Measurements from ENCODE around the gene MCRIP2. TPM values are rescaled to one million over a fixed set of nuclear protein-coding genes. Genes with fewer than 3 reads are reported as not detected.

MCRIP2 gene
- total and polyA plus RNA-seq, 9 of the 15 experiments (the other 6 are each of a cell fraction or from before 2014, with no cell fraction given): 0.80 to 120 (median 35.2) TPM

DNA sequence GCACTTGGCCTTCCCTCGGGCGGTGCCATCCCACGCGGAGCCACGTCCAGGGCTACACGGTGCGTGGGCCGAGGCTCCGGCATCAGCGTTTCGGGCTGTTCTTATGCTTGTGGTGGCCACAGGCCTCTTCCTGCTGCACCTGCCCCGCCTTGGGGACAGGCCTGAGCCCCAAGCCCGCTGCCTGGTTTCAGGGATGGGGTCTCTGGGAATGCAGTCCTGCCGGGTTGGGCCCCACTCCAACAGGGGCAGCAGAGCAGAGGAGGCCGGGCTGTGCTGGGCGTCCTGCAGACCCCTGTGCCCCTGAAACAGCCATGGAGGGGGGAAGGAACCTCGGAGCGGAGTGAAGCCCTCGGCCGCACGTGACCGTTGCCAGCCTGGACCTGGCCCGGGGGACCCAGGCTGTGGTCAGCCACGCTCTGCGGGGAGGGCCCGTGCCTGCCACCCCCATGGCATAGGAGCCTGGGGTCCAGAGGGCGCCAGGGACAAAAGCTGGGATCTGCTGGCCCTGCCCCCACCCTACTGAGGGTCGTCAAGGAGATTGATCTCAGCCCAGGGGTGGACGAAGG, 11.3 kb upstream of the MCRIP2 start (continued):
- TF ChIP-seq, protein P1, sequence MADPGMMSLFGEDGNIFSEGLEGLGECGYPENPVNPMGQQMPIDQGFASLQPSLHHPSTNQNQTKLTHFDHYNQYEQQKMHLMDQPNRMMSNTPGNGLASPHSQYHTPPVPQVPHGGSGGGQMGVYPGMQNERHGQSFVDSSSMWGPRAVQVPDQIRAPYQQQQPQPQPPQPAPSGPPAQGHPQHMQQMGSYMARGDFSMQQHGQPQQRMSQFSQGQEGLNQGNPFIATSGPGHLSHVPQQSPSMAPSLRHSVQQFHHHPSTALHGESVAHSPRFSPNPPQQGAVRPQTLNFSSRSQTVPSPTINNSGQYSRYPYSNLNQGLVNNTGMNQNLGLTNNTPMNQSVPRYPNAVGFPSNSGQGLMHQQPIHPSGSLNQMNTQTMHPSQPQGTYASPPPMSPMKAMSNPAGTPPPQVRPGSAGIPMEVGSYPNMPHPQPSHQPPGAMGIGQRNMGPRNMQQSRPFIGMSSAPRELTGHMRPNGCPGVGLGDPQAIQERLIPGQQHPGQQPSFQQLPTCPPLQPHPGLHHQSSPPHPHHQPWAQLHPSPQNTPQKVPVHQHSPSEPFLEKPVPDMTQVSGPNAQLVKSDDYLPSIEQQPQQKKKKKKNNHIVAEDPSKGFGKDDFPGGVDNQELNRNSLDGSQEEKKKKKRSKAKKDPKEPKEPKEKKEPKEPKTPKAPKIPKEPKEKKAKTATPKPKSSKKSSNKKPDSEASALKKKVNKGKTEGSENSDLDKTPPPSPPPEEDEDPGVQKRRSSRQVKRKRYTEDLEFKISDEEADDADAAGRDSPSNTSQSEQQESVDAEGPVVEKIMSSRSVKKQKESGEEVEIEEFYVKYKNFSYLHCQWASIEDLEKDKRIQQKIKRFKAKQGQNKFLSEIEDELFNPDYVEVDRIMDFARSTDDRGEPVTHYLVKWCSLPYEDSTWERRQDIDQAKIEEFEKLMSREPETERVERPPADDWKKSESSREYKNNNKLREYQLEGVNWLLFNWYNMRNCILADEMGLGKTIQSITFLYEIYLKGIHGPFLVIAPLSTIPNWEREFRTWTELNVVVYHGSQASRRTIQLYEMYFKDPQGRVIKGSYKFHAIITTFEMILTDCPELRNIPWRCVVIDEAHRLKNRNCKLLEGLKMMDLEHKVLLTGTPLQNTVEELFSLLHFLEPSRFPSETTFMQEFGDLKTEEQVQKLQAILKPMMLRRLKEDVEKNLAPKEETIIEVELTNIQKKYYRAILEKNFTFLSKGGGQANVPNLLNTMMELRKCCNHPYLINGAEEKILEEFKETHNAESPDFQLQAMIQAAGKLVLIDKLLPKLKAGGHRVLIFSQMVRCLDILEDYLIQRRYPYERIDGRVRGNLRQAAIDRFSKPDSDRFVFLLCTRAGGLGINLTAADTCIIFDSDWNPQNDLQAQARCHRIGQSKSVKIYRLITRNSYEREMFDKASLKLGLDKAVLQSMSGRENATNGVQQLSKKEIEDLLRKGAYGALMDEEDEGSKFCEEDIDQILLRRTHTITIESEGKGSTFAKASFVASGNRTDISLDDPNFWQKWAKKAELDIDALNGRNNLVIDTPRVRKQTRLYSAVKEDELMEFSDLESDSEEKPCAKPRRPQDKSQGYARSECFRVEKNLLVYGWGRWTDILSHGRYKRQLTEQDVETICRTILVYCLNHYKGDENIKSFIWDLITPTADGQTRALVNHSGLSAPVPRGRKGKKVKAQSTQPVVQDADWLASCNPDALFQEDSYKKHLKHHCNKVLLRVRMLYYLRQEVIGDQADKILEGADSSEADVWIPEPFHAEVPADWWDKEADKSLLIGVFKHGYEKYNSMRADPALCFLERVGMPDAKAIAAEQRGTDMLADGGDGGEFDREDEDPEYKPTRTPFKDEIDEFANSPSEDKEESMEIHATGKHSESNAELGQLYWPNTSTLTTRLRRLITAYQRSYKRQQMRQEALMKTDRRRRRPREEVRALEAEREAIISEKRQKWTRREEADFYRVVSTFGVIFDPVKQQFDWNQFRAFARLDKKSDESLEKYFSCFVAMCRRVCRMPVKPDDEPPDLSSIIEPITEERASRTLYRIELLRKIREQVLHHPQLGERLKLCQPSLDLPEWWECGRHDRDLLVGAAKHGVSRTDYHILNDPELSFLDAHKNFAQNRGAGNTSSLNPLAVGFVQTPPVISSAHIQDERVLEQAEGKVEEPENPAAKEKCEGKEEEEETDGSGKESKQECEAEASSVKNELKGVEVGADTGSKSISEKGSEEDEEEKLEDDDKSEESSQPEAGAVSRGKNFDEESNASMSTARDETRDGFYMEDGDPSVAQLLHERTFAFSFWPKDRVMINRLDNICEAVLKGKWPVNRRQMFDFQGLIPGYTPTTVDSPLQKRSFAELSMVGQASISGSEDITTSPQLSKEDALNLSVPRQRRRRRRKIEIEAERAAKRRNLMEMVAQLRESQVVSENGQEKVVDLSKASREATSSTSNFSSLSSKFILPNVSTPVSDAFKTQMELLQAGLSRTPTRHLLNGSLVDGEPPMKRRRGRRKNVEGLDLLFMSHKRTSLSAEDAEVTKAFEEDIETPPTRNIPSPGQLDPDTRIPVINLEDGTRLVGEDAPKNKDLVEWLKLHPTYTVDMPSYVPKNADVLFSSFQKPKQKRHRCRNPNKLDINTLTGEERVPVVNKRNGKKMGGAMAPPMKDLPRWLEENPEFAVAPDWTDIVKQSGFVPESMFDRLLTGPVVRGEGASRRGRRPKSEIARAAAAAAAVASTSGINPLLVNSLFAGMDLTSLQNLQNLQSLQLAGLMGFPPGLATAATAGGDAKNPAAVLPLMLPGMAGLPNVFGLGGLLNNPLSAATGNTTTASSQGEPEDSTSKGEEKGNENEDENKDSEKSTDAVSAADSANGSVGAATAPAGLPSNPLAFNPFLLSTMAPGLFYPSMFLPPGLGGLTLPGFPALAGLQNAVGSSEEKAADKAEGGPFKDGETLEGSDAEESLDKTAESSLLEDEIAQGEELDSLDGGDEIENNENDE (IDR thresholded peaks at IDR 0.05; ENCODE audit: low read depth, low read length): no peak
- TF ChIP-seq ZNF586 (CRISPR knock-in tag; conservative IDR thresholded peaks at IDR 0.05) (no peak), LCOR (CRISPR knock-in tag; IDR thresholded peaks at IDR 0.05) (no peak), CBFB (CRISPR knock-in tag; IDR thresholded peaks at IDR 0.05) (0 out of 2 replicates have a peak, but pooled peaks have one; percentile 58), SREBF2 (CRISPR knock-in tag; IDR thresholded peaks at IDR 0.05) (no peak), FIP1L1 (IDR thresholded peaks at IDR 0.05; ENCODE audit: low read depth, low read length, poor library complexity, severe bottlenecking) (peak; percentile 69), ZBTB1 (CRISPR knock-in tag; IDR thresholded peaks at IDR 0.05; ENCODE audit: borderline replicate concordance, low read depth) (no peak), MYNN (IDR thresholded peaks at IDR 0.05) (peak; percentile 11; the same call in 1 of the 2 replicates), MYNN (CRISPR knock-in tag; IDR thresholded peaks at IDR 0.05) (no peak), XRCC4 (IDR thresholded peaks at IDR 0.05; ENCODE audit: extremely low read depth, insufficient read depth, insufficient read length) (no peak)
- TF ChIP-seq, protein P2, sequence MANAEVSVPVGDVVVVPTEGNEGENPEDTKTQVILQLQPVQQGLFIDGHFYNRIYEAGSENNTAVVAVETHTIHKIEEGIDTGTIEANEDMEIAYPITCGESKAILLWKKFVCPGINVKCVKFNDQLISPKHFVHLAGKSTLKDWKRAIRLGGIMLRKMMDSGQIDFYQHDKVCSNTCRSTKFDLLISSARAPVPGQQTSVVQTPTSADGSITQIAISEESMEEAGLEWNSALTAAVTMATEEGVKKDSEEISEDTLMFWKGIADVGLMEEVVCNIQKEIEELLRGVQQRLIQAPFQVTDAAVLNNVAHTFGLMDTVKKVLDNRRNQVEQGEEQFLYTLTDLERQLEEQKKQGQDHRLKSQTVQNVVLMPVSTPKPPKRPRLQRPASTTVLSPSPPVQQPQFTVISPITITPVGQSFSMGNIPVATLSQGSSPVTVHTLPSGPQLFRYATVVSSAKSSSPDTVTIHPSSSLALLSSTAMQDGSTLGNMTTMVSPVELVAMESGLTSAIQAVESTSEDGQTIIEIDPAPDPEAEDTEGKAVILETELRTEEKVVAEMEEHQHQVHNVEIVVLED (CRISPR knock-in tag; IDR thresholded peaks at IDR 0.05): no peak
- TF ChIP-seq, protein P3, sequence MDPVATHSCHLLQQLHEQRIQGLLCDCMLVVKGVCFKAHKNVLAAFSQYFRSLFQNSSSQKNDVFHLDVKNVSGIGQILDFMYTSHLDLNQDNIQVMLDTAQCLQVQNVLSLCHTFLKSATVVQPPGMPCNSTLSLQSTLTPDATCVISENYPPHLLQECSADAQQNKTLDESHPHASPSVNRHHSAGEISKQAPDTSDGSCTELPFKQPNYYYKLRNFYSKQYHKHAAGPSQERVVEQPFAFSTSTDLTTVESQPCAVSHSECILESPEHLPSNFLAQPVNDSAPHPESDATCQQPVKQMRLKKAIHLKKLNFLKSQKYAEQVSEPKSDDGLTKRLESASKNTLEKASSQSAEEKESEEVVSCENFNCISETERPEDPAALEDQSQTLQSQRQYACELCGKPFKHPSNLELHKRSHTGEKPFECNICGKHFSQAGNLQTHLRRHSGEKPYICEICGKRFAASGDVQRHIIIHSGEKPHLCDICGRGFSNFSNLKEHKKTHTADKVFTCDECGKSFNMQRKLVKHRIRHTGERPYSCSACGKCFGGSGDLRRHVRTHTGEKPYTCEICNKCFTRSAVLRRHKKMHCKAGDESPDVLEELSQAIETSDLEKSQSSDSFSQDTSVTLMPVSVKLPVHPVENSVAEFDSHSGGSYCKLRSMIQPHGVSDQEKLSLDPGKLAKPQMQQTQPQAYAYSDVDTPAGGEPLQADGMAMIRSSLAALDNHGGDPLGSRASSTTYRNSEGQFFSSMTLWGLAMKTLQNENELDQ (CRISPR knock-in tag; IDR thresholded peaks at IDR 0.05; ENCODE audit: borderline replicate concordance): no peak
